Hepatocyte (in vitro differentiated cells): Measurements from ENCODE around the gene TOM1L1. TPM values are rescaled to one million over a fixed set of nuclear protein-coding genes. Genes with fewer than 3 reads are reported as not detected.

Experiments
- DNase-seq: peaks from one replicate; pipeline ENCODE4 v3.0.0-alpha.2; 2016; ENCODE audit warnings: low spot score
- H2AFZ ChIP-seq: fragments of 200-600 bp; sonication (generic); 2 replicates; pipeline ENCODE4 v1.6.0; 2016; ENCODE audit warnings: antibody characterized with exemption, mild to moderate bottlenecking
- H3K27ac ChIP-seq: fragments of 200-600 bp; sonication (generic); 2 replicates; pipeline ENCODE4 v1.5.1; 2016; ENCODE audit warnings: mild to moderate bottlenecking
- H3K27me3 ChIP-seq: fragments of 200-600 bp; sonication (generic); 2 replicates; pipeline ENCODE4 v1.6.1; 2016
- H3K36me3 ChIP-seq: fragments of 200-600 bp; sonication (generic); replicated peaks from 2 replicates; pipeline ENCODE4 v1.5.1; 2016; ENCODE audit warnings: low read depth; ENCODE audit not compliant: insufficient read depth
- H3K4me1 ChIP-seq: fragments of 200-600 bp; sonication (generic); 2 replicates; pipeline ENCODE4 v1.5.1; 2016; ENCODE audit warnings: mild to moderate bottlenecking, moderate library complexity; ENCODE audit not compliant: insufficient read depth
- H3K4me2 ChIP-seq: fragments of 200-600 bp; sonication (generic); 2 replicates; pipeline ENCODE4 v1.6.0; 2016
- H3K4me3 ChIP-seq: fragments of 200-600 bp; sonication (generic); 2 replicates; pipeline ENCODE4 v1.5.1; 2016; ENCODE audit warnings: mild to moderate bottlenecking
- H3K79me2 ChIP-seq: fragments of 200-600 bp; sonication (generic); 2 replicates; pipeline ENCODE4 v1.6.0; 2017; ENCODE audit warnings: mild to moderate bottlenecking
- H3K9me2 ChIP-seq: fragments of 200-600 bp; sonication (generic); replicated peaks from 2 replicates; pipeline ENCODE4 v1.6.0; 2017; ENCODE audit warnings: mild to moderate bottlenecking; ENCODE audit not compliant: insufficient read depth
- H3K9me3 ChIP-seq: fragments of 200-600 bp; sonication (generic); 2 replicates; pipeline ENCODE4 v1.5.1; 2016; ENCODE audit warnings: low read depth, mild to moderate bottlenecking
- H4K20me1 ChIP-seq: fragments of 200-600 bp; sonication (generic); 2 replicates; pipeline ENCODE4 v1.6.0; 2016; ENCODE audit warnings: mild to moderate bottlenecking; ENCODE audit not compliant: insufficient read depth, poor library complexity, severe bottlenecking
- CTCF ChIP-seq: fragments of 200-600 bp; sonication (generic); IDR thresholded peaks from 2 replicates; pipeline ENCODE4 v1.5.1; 2016; ENCODE audit warnings: antibody characterized with exemption, mild to moderate bottlenecking; ENCODE audit not compliant: poor library complexity
- EZH2 ChIP-seq: fragments of 200-600 bp; sonication (generic); IDR thresholded peaks from 2 replicates; pipeline ENCODE4 v1.6.1; 2016; ENCODE audit warnings: antibody characterized with exemption, mild to moderate bottlenecking, borderline replicate concordance
- EZH2phosphoT487 ChIP-seq: fragments of 200-600 bp; sonication (generic); IDR thresholded peaks from one replicate; pipeline ENCODE4 v1.6.1; 2018; ENCODE audit warnings: antibody characterized with exemption, mild to moderate bottlenecking, low read depth, moderate library complexity; ENCODE audit not compliant: unreplicated experiment, severe bottlenecking
- WGBS: methylation state at CpG from one replicate; pipeline ENCODE4 v1.1.6; 2016; ENCODE audit warnings: low lambda C conversion rate; ENCODE audit errors: missing lambda C conversion rate; 5-methylcytosine and 5-hydroxymethylcytosine counted together
- polyA plus RNA-seq: library from polyadenylated mRNA; unstranded; fragments of >200 nt; fragmentation: Nextera tagmentation; extraction: Ambion mirVana; gene quantifications from 2 replicates; pipeline ENCODE4 v1.2.1, GENCODE V29; 2016
- total RNA-seq: library from RNA; depleted of rRNA; stranded (reverse); fragments of >200 nt; gene quantifications from 2 replicates; pipeline ENCODE4 v1.2.3, GENCODE V29; 2014

The TOM1L1 gene
- total and polyA plus RNA-seq, 2 experiments from 2014 or later = 36.9 to 56.0 TPM

GRCh38 chr17:54888981-54889380 lies 11.7 kb upstream of the TOM1L1 start:
- Histone ChIP-seq H3K36me3 (no peaks in the 10 kb centered on the region), H3K27me3 (no peaks in the 10 kb centered on the region), H2AFZ (no peak overlapping the region), H3K4me2 (no peak overlapping the region), H3K9me3 (no peaks in the 10 kb centered on the region), H3K4me3 (no peak overlapping the region), H3K4me1 (no peaks in the 10 kb centered on the region), H3K9me2 (no peaks in the 10 kb centered on the region), H3K27ac (no peak overlapping the region), H4K20me1 (no peaks in the 10 kb centered on the region), H3K79me2 (no peaks in the 10 kb centered on the region)
- WGBS = 87% methylated on average over 7 of the region's 7 CpGs
- DNase-seq = no peak
- no peak for TF ChIP-seq EZH2
- no peak for TF ChIP-seq CTCF
- no peak for TF ChIP-seq EZH2phosphoT487

- no peaks in the 10 kb centered on the region for H3K4me1 ChIP-seq
- H3K9me2 ChIP-seq = no peaks in the 10 kb centered on the region
- H3K4me2 ChIP-seq = no peak overlapping the region
- DNase-seq = peak; percentile 85
- no peaks in the 10 kb centered on the region for H3K36me3 ChIP-seq
- no peaks in the 10 kb centered on the region for H4K20me1 ChIP-seq
- no peak overlapping the region for H2AFZ ChIP-seq
- no peak overlapping the region for H3K27ac ChIP-seq
- WGBS = 8% methylated on average over 1 of the region's 1 CpG
- H3K9me3 ChIP-seq = no peaks in the 10 kb centered on the region
- no peaks in the 10 kb centered on the region for H3K79me2 ChIP-seq
- peak; percentile 74 for TF ChIP-seq CTCF
- no peak for TF ChIP-seq EZH2
- no peaks in the 10 kb centered on the region for H3K27me3 ChIP-seq
- no peak overlapping the region for H3K4me3 ChIP-seq
Measured at GRCh38 chr17:54891176-54891821, 9.4 kb upstream of the TOM1L1 start.

GRCh38 chr17:54892360-54892759 lies 8.3 kb upstream of the TOM1L1 start:
- H3K4me1 ChIP-seq = no peaks in the 10 kb centered on the region

More at GRCh38 chr17:54892360-54892759, 8.3 kb upstream of the TOM1L1 start:
- no peak for DNase-seq
- H3K9me2 ChIP-seq = no peaks in the 10 kb centered on the region
- H3K79me2 ChIP-seq = no peaks in the 10 kb centered on the region
- no peak overlapping the region for H2AFZ ChIP-seq
- H3K4me3 ChIP-seq = no peak overlapping the region
- H3K36me3 ChIP-seq = no peaks in the 10 kb centered on the region
- TF ChIP-seq EZH2phosphoT487 (no peak), EZH2 (no peak), CTCF (no peak)
- H3K27me3 ChIP-seq = no peaks in the 10 kb centered on the region
- H3K27ac ChIP-seq = no peak overlapping the region
- 93% methylated on average over 1 of the region's 1 CpG for WGBS
- no peak overlapping the region for H3K4me2 ChIP-seq
- no peaks in the 10 kb centered on the region for H3K9me3 ChIP-seq
- H4K20me1 ChIP-seq = no peaks in the 10 kb centered on the region
